CD4-positive, alpha-beta T cell treated with Interleukin-15 for 1 hour (primary cell): ENCODE results near the gene PLEKHG4.

Experiments used
- DNase-seq: peaks from one replicate; pipeline ENCODE4 v3.0.0-alpha.2; 2020

Gene PLEKHG4

GRCh38 chr16:67265834-67266233 lies 13.5 kb upstream of the PLEKHG4 start:
- no peak for DNase-seq

- no peak for DNase-seq
Measured at GRCh38 chr16:67268136-67268579, 11.2 kb upstream of the PLEKHG4 start.

GRCh38 chr16:67269766-67270165 lies 9.6 kb upstream of the PLEKHG4 start:
- DNase-seq: no peak

- DNase-seq: no peak
Measured at GRCh38 chr16:67270931-67271338, 8.4 kb upstream of the PLEKHG4 start.

GRCh38 chr16:67271446-67271845 lies 7.9 kb upstream of the PLEKHG4 start:
- no peak for DNase-seq

- no peak for DNase-seq
Measured at GRCh38 chr16:67275321-67275720, 4.0 kb upstream of the PLEKHG4 start.

- DNase-seq: no peak
Measured at GRCh38 chr16:67277294-67277998, 1.9 kb upstream of the PLEKHG4 start.

- no peak for DNase-seq
Measured at GRCh38 chr16:67277999-67278772, 1.1 kb upstream of the PLEKHG4 start.

- peak; percentile 24 for DNase-seq
Measured at GRCh38 chr16:67278773-67279295, 498 bp upstream of the PLEKHG4 start.

GRCh38 chr16:67280090-67281015 lies 1.0 kb downstream of the PLEKHG4 start:
- DNase-seq: no peak

- no peak for DNase-seq
Measured at GRCh38 chr16:67281536-67282446, 2.5 kb downstream of the PLEKHG4 start.

GRCh38 chr16:67282447-67282805 lies 3.1 kb downstream of the PLEKHG4 start:
- no peak for DNase-seq

GRCh38 chr16:67283039-67283825 lies 3.9 kb downstream of the PLEKHG4 start:
- no peak for DNase-seq

GRCh38 chr16:67283826-67284555 lies 4.7 kb downstream of the PLEKHG4 start:
- no peak for DNase-seq

GRCh38 chr16:67284699-67285646 lies 5.6 kb downstream of the PLEKHG4 start:
- no peak for DNase-seq

GRCh38 chr16:67286441-67287235 lies 7.3 kb downstream of the PLEKHG4 start:
- no peak for DNase-seq

- DNase-seq: no peak
Measured at GRCh38 chr16:67287960-67288359, 8.6 kb downstream of the PLEKHG4 start.

GRCh38 chr16:67291461-67291860 lies 12.1 kb downstream of the PLEKHG4 start:
- DNase-seq: no peak
